ENCODE data around the gene CGB5.

DNA sequence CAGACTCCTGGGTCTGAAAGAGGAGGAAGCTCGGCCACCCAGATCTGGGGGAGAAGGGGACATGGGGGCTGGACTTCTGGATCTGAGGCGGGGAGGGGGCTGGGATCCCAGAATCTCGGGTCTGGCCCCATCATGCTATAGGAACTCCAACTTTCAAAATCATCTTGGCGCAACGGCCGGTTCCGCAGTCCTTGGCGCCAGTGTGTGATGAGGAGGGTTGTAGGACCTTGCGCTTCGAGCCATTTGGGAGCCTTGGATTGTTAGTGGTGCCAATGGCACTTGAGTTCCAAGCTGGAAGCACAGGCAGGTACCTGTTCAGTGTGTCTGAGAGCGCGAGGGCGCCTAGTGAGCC is 49.6 kb upstream of the CGB5 start:
- TF ChIP-seq POLR2AphosphoS5 (IDR thresholded peaks at IDR 0.05): no peak
- TF ChIP-seq, protein P1, sequence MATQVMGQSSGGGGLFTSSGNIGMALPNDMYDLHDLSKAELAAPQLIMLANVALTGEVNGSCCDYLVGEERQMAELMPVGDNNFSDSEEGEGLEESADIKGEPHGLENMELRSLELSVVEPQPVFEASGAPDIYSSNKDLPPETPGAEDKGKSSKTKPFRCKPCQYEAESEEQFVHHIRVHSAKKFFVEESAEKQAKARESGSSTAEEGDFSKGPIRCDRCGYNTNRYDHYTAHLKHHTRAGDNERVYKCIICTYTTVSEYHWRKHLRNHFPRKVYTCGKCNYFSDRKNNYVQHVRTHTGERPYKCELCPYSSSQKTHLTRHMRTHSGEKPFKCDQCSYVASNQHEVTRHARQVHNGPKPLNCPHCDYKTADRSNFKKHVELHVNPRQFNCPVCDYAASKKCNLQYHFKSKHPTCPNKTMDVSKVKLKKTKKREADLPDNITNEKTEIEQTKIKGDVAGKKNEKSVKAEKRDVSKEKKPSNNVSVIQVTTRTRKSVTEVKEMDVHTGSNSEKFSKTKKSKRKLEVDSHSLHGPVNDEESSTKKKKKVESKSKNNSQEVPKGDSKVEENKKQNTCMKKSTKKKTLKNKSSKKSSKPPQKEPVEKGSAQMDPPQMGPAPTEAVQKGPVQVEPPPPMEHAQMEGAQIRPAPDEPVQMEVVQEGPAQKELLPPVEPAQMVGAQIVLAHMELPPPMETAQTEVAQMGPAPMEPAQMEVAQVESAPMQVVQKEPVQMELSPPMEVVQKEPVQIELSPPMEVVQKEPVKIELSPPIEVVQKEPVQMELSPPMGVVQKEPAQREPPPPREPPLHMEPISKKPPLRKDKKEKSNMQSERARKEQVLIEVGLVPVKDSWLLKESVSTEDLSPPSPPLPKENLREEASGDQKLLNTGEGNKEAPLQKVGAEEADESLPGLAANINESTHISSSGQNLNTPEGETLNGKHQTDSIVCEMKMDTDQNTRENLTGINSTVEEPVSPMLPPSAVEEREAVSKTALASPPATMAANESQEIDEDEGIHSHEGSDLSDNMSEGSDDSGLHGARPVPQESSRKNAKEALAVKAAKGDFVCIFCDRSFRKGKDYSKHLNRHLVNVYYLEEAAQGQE (IDR thresholded peaks at IDR 0.05; ENCODE audit: borderline replicate concordance): no peak
- no peak for TF ChIP-seq MXI1 (conservative IDR thresholded peaks at IDR 0.05; ENCODE audit: poor library complexity, severe bottlenecking)
- TF ChIP-seq, protein P2, sequence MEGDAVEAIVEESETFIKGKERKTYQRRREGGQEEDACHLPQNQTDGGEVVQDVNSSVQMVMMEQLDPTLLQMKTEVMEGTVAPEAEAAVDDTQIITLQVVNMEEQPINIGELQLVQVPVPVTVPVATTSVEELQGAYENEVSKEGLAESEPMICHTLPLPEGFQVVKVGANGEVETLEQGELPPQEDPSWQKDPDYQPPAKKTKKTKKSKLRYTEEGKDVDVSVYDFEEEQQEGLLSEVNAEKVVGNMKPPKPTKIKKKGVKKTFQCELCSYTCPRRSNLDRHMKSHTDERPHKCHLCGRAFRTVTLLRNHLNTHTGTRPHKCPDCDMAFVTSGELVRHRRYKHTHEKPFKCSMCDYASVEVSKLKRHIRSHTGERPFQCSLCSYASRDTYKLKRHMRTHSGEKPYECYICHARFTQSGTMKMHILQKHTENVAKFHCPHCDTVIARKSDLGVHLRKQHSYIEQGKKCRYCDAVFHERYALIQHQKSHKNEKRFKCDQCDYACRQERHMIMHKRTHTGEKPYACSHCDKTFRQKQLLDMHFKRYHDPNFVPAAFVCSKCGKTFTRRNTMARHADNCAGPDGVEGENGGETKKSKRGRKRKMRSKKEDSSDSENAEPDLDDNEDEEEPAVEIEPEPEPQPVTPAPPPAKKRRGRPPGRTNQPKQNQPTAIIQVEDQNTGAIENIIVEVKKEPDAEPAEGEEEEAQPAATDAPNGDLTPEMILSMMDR (IDR thresholded peaks at IDR 0.05; ENCODE audit: poor library complexity, severe bottlenecking): no peak
- no peak for TF ChIP-seq EP300 (conservative IDR thresholded peaks at IDR 0.05; ENCODE audit: poor library complexity, severe bottlenecking)
- TF ChIP-seq RAD21 (conservative IDR thresholded peaks at IDR 0.05): no peak

Data from neural cell (in vitro differentiated cells).